ENCODE measurements around the gene SNX15. TPM values are rescaled to one million over a fixed set of nuclear protein-coding genes. Genes with fewer than 3 reads are reported as not detected.
"Not testable (repeated sequence)": the region's sequence is repeated elsewhere in the genome, so short reads cannot be mapped to it uniquely, and the experiment has no call there.

SNX15 gene
- total RNA-seq, 2 donors from 2014 or later = 19.4 to 21.8 TPM

GRCh38 chr11:64999478-64999877 lies 27.8 kb upstream of the SNX15 start:
- TF ChIP-seq CTCF (IDR thresholded peaks at IDR 0.05) = no peak
- H3K4me3 ChIP-seq = no peak overlapping the region

GRCh38 chr11:65002706-65003105 lies 24.5 kb upstream of the SNX15 start:
- no peaks in the 10 kb centered on the region for H3K27me3 ChIP-seq
- DNase-seq (ENCODE audit: low spot score) = no peak
- H3K4me1 ChIP-seq = no peaks in the 10 kb centered on the region
- TF ChIP-seq CTCF (IDR thresholded peaks at IDR 0.05) = no peak
- H3K4me3 ChIP-seq = no peak overlapping the region
- H3K9me3 ChIP-seq = no peaks in the 10 kb centered on the region
- no peaks in the 10 kb centered on the region for H3K36me3 ChIP-seq
- H3K27ac ChIP-seq = no peak overlapping the region

More at GRCh38 chr11:64999478-64999877, 27.8 kb upstream of the SNX15 start:
- no peaks in the 10 kb centered on the region for H3K27me3 ChIP-seq
- no peaks in the 10 kb centered on the region for H3K36me3 ChIP-seq
- DNase-seq (ENCODE audit: low spot score) = no peak
- peaks cover 0 to 10% of the 10 kb centered on the region in 2 donors for H3K4me1 ChIP-seq
- H3K27ac ChIP-seq = no peak overlapping the region
- H3K9me3 ChIP-seq = no peaks in the 10 kb centered on the region

DNA sequence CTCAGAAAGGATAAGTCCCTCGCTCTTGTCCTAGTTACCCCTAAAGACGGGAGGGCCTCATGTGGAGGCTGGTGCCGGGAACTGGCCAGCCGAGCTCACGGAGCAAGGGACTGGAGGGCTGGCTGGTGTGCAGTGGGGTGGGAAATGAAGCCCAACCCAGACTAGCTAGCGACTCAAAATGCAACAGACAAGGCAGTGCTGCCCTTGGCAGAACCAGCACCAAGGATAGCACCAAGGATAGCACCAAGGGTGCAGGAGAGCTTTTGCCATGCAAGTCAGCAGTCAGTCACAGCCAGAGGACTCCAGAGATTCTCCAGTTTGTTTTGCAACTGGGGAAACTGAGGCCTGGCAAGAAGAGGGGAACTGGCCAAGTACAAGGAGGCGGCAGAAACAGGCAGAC lies 24.0 kb upstream of the SNX15 start:
- H3K27me3 ChIP-seq = no peaks in the 10 kb centered on the region
- TF ChIP-seq CTCF (IDR thresholded peaks at IDR 0.05) = no peak
- H3K4me3 ChIP-seq = no peak overlapping the region
- no peak for DNase-seq (ENCODE audit: low spot score)
- no peaks in the 10 kb centered on the region for H3K9me3 ChIP-seq
- no peak overlapping the region for H3K27ac ChIP-seq
- no peaks in the 10 kb centered on the region for H3K4me1 ChIP-seq
- no peaks in the 10 kb centered on the region for H3K36me3 ChIP-seq

- not testable (repeated sequence) for H3K4me3 ChIP-seq; H3K27ac ChIP-seq; H3K4me1 ChIP-seq; H3K9me3 ChIP-seq; H3K27me3 ChIP-seq; H3K36me3 ChIP-seq; DNase-seq (ENCODE audit: low spot score)
Measured at GRCh38 chr11:65003968-65004367, 23.3 kb upstream of the SNX15 start.

- Histone ChIP-seq H3K27me3 (no peaks in the 10 kb centered on the region), H3K27ac (no peak overlapping the region), H3K9me3 (no peaks in the 10 kb centered on the region), H3K4me3 (no peak overlapping the region), H3K36me3 (no peaks in the 10 kb centered on the region), H3K4me1 (peaks cover 0 to 3% of the 10 kb centered on the region in 2 donors)
- DNase-seq (ENCODE audit: low spot score) = no peak
- TF ChIP-seq CTCF (IDR thresholded peaks at IDR 0.05) = no peak
Measured at GRCh38 chr11:65008016-65008415, 19.2 kb upstream of the SNX15 start.

DNA sequence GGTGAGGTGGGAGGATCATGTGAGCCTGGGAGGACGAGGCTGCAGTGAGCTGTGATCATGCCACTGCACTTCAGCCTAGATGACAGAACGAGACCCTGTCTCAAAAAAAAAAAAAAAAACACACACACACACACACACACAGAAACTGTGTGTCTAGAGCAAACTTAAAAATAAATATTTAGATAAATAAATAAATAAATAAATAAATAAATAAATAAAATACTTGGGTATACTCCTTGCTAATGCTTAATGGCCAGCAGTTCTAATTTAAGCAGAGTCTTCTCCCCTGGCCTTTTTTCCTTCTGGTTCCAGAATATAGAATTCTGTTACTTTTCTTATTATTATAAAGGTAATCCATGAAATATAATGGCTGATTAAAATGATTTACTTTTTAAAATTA lies 18.4 kb upstream of the SNX15 start:
- no peak overlapping the region for H3K27ac ChIP-seq
- no peak for DNase-seq (ENCODE audit: low spot score)
- H3K4me1 ChIP-seq = peaks cover 0 to 7% of the 10 kb centered on the region in 2 donors
- no peaks in the 10 kb centered on the region for H3K9me3 ChIP-seq
- TF ChIP-seq CTCF (IDR thresholded peaks at IDR 0.05) = no peak
- no peaks in the 10 kb centered on the region for H3K27me3 ChIP-seq
- H3K4me3 ChIP-seq = no peak overlapping the region
- H3K36me3 ChIP-seq = no peaks in the 10 kb centered on the region

Data from right atrium auricular region (tissue), 2 donors.